ENCODE measurements around the gene COL5A1.

COL5A1 gene

DNA sequence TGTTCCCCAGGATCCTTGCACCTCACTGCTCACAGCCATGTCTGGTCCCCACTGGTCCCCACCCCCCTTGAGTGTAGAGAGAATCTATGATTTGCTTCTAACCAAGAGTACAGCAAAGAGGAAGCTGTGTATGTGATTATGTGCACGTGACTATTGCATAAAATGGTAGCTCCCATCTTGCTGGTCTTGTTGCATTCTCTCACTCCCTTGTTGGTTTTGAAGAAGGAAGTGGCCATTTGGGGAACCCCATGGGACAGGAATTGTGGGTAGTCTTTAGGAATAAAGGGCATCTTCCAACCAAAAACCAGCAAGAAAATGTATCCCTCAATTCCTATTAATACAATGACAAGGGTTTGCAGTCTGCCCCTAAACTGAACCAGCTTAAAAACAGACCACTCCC is 233.8 kb downstream of the COL5A1 start:
- H3K4me3 ChIP-seq (ENCODE audit: severe bottlenecking) = no peak overlapping the region
- ATAC-seq (ENCODE audit: low read depth) (no peak), DNase-seq (ENCODE audit: low spot score) (no peak)
- no peaks in the 10 kb centered on the region for H3K4me1 ChIP-seq (ENCODE audit: insufficient read depth, poor library complexity, severe bottlenecking)
- H3K27me3 ChIP-seq (ENCODE audit: insufficient read depth, poor library complexity, severe bottlenecking) = peaks cover 54% of the 10 kb centered on the region
- no peaks in the 10 kb centered on the region for H3K36me3 ChIP-seq (ENCODE audit: low read depth)
- TF ChIP-seq, protein P1, sequence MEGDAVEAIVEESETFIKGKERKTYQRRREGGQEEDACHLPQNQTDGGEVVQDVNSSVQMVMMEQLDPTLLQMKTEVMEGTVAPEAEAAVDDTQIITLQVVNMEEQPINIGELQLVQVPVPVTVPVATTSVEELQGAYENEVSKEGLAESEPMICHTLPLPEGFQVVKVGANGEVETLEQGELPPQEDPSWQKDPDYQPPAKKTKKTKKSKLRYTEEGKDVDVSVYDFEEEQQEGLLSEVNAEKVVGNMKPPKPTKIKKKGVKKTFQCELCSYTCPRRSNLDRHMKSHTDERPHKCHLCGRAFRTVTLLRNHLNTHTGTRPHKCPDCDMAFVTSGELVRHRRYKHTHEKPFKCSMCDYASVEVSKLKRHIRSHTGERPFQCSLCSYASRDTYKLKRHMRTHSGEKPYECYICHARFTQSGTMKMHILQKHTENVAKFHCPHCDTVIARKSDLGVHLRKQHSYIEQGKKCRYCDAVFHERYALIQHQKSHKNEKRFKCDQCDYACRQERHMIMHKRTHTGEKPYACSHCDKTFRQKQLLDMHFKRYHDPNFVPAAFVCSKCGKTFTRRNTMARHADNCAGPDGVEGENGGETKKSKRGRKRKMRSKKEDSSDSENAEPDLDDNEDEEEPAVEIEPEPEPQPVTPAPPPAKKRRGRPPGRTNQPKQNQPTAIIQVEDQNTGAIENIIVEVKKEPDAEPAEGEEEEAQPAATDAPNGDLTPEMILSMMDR (IDR thresholded peaks at IDR 0.05; ENCODE audit: poor library complexity, severe bottlenecking) = no peak
- no peaks in the 10 kb centered on the region for H3K9me3 ChIP-seq (ENCODE audit: severe bottlenecking)
- no peak overlapping the region for H3K27ac ChIP-seq (ENCODE audit: poor library complexity, severe bottlenecking)

DNA sequence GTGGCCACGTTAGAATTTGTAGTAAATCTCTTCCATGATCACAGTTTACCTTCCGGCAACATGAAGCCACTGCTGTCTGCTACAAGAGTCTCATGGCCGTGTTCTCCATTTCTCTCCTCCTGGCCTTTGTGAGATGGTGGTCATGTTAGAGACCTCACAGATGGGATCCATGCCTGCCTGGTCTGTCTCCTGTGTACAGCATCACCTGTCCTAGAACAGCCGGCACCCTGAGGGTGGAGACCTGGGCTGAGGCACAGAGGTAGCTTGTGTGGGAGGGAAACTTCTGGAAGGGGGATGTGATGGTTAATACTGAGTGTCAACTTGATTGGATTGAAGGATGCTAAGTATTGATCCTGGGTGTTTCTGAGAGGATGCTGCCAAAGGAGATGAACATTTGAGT is 235.9 kb downstream of the COL5A1 start:
- ATAC-seq (ENCODE audit: low read depth) (no peak), DNase-seq (ENCODE audit: low spot score) (no peak)
- Histone ChIP-seq H3K9me3 (ENCODE audit: severe bottlenecking) (no peaks in the 10 kb centered on the region), H3K36me3 (ENCODE audit: low read depth) (no peaks in the 10 kb centered on the region), H3K4me1 (ENCODE audit: insufficient read depth, poor library complexity, severe bottlenecking) (no peaks in the 10 kb centered on the region), H3K27ac (ENCODE audit: poor library complexity, severe bottlenecking) (no peak overlapping the region), H3K4me3 (ENCODE audit: severe bottlenecking) (no peak overlapping the region), H3K27me3 (ENCODE audit: insufficient read depth, poor library complexity, severe bottlenecking) (peaks cover 56% of the 10 kb centered on the region)
- TF ChIP-seq, protein P1 (IDR thresholded peaks at IDR 0.05; ENCODE audit: poor library complexity, severe bottlenecking) = no peak

DNA sequence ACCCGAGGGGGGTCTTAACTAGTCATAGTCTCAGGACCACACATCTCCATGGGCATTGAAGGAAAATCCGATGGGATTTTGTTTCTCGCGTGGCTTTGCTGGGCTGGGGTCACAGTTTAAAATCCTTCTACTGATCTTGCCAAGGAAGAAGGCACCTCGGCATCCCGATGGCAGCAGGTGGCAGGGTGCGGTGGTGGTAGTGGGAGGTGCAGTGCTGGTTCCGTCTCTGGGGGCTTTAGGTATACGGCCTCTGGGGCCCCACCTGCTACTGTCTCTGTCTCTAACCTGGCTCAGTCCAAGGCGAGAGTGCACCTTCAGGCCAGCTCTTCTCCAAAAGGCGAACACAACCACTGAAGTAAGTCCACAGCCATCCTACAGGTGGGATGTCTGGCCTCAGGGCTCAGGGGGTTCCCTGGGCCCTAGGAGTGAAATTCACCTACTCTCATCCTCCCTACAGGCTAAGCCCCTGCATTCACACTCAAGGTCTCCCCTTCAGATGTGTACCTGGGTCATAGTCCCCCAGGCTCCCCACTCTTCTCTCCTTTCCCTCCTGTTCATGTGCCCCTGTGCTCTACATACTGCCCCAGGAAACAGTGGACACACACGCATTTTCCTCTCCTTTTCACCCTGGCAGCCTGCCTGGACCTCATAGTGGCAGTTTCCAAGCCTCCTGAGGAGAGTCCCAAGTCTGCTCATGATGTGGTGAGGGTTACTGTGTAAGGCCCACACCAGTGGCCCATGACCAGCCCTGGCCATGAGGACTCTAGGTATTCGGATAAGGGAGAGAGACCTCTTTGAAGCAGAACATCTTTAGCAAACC is 238.3 kb downstream of the COL5A1 start:
- H3K4me3 ChIP-seq (ENCODE audit: severe bottlenecking) = no peak overlapping the region

DNA sequence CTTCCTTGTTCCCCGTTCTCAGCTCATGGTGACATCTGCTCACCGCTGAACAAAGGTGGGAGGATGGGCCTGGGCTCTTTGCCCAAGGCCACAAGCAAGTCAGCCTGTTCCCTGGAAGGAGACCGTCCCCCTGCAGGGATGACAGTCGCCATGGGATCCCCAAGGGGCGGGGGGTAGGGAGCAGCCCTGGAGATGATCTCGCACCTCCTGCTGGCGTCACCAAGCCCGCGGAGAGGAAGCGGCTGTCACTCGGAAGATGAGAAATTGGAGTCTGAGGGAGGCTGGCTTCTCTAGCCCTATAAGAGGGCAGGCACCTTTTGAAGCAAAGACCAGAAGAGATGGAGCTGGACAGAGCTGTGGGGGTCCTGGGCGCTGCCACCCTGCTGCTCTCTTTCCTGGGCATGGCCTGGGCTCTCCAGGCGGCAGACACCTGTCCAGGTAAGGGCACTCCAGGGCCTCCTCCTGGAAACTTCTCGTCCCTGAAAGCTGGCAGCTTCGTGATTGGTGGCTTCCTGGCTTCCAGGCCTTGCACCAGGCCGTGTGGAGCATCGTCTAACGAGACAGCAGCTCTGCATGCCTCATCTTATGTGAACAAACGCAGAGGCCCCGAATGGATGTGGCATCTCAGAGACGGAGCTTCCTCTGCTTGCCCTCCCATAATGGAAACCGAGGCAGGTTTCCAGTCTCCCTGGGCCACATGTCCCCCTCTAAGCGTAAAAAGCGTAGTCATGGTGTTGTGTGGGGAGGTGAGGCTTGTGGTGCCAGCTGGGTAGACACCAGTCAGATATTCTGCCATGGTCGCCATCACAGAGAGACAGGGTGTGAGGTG is 239.1 kb downstream of the COL5A1 start, which contains the start of gene FCN2:
FCN2 (plus strand) TSS at position 327 of the 829 bp plus-strand sequence; CDS start at position 339, 12 bp downstream.
- ATAC-seq (ENCODE audit: low read depth) = no peak
- Histone ChIP-seq H3K36me3 (ENCODE audit: low read depth) (no peaks in the 10 kb centered on the region), H3K27me3 (ENCODE audit: insufficient read depth, poor library complexity, severe bottlenecking) (peaks cover 43% of the 10 kb centered on the region), H3K27ac (ENCODE audit: poor library complexity, severe bottlenecking) (no peak within 1 kb of the TSS), H3K9me3 (ENCODE audit: severe bottlenecking) (no peaks in the 10 kb centered on the region), H3K4me1 (ENCODE audit: insufficient read depth, poor library complexity, severe bottlenecking) (no peaks in the 10 kb centered on the region), H3K4me3 (ENCODE audit: severe bottlenecking) (no peak within 1 kb of the TSS)
- no peak for DNase-seq (ENCODE audit: low spot score)
- TF ChIP-seq, protein P1 (IDR thresholded peaks at IDR 0.05; ENCODE audit: poor library complexity, severe bottlenecking) = no peak

More for the DNA sequence above, 238.3 kb downstream of the COL5A1 start:
- Histone ChIP-seq H3K27me3 (ENCODE audit: insufficient read depth, poor library complexity, severe bottlenecking) (peaks cover 47% of the 10 kb centered on the region), H3K27ac (ENCODE audit: poor library complexity, severe bottlenecking) (no peak overlapping the region), H3K9me3 (ENCODE audit: severe bottlenecking) (no peaks in the 10 kb centered on the region), H3K36me3 (ENCODE audit: low read depth) (no peaks in the 10 kb centered on the region), H3K4me1 (ENCODE audit: insufficient read depth, poor library complexity, severe bottlenecking) (no peaks in the 10 kb centered on the region)
- no peak for ATAC-seq (ENCODE audit: low read depth)
- TF ChIP-seq, protein P1 (IDR thresholded peaks at IDR 0.05; ENCODE audit: poor library complexity, severe bottlenecking) = no peak
- DNase-seq (ENCODE audit: low spot score) = no peak

All from RWPE2 (cell line).